Islet precursor cell (in vitro differentiated cells): ENCODE measurements around the gene ATP10B.
A peak's percentile ranks its signal among the peaks of the same experiment; 100 is the strongest.
"Not testable (repeated sequence)": the region's sequence is repeated elsewhere in the genome, so short reads cannot be mapped to it uniquely, and the experiment has no call there.

Source experiments
- DNase-seq: peaks from one replicate; pipeline ENCODE4 v3.0.0-alpha.2; 2018

ATP10B gene, protein sequence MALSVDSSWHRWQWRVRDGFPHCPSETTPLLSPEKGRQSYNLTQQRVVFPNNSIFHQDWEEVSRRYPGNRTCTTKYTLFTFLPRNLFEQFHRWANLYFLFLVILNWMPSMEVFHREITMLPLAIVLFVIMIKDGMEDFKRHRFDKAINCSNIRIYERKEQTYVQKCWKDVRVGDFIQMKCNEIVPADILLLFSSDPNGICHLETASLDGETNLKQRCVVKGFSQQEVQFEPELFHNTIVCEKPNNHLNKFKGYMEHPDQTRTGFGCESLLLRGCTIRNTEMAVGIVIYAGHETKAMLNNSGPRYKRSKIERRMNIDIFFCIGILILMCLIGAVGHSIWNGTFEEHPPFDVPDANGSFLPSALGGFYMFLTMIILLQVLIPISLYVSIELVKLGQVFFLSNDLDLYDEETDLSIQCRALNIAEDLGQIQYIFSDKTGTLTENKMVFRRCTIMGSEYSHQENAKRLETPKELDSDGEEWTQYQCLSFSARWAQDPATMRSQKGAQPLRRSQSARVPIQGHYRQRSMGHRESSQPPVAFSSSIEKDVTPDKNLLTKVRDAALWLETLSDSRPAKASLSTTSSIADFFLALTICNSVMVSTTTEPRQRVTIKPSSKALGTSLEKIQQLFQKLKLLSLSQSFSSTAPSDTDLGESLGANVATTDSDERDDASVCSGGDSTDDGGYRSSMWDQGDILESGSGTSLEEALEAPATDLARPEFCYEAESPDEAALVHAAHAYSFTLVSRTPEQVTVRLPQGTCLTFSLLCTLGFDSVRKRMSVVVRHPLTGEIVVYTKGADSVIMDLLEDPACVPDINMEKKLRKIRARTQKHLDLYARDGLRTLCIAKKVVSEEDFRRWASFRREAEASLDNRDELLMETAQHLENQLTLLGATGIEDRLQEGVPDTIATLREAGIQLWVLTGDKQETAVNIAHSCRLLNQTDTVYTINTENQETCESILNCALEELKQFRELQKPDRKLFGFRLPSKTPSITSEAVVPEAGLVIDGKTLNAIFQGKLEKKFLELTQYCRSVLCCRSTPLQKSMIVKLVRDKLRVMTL (N-terminal part only)

DNA sequence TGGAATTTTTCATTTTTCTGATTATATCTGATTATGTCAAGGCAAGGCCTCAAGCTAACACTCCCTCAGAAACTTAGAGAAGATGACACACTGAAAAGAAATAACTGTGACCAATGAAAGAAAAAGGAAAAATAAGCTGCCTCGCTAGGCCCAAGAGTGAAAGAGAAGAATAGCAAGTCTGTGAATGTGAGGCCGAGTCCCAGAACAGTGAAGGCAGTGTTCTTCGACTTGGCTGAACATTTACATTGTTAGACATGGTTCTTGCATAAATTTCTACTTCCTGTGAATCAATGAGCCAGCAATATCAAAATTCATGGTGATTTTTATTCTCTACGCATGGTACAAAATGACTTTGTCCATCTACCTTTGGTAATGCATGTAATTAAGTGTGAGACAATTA is at the start of gene ATP10B:
TSS of gene ATP10B (minus strand) at position 163 of the 400 bp plus-strand sequence. CDS start 164,137 bp downstream, outside the sequence.
- no peak for DNase-seq

DNA sequence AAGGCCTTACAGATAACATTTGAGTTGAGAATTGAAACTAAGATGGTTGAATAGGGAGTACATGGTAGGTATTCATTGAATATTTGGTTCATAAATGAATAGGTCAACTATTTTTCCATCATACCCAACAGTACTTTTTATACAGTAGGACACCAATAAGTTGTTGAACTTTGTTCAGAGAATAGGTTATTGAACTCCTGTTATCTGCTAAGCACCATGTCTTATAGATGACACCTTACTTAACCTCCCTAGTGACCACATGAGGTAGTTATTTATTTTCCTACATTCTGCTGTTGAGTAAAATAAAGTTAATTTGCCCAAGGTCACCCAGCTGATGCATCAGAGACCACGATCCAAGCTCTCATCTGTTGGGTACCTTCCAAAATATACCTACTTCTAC is 49.6 kb upstream of the ATP10B start:
- no peak for DNase-seq

DNA sequence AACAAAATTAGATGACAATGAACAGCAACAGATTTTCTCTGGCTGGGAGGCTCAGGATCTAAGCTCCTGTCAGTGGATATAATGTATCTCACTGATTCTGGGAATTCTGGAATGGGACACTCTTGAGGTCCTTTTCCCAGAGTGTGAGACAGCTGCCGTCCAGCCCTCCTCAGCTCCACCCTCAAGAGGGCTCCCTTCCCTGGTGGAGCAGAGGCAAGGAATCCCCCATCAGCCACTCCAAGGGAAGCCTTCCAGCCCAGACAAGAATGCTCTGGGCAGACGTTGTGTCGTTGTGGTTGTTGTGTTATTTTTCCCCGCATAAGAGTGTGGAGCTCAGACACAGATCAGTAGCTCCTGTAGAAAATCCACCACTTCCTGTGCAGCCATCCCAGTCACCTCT is 47.7 kb upstream of the ATP10B start:
- peak; percentile 66 for DNase-seq

DNA sequence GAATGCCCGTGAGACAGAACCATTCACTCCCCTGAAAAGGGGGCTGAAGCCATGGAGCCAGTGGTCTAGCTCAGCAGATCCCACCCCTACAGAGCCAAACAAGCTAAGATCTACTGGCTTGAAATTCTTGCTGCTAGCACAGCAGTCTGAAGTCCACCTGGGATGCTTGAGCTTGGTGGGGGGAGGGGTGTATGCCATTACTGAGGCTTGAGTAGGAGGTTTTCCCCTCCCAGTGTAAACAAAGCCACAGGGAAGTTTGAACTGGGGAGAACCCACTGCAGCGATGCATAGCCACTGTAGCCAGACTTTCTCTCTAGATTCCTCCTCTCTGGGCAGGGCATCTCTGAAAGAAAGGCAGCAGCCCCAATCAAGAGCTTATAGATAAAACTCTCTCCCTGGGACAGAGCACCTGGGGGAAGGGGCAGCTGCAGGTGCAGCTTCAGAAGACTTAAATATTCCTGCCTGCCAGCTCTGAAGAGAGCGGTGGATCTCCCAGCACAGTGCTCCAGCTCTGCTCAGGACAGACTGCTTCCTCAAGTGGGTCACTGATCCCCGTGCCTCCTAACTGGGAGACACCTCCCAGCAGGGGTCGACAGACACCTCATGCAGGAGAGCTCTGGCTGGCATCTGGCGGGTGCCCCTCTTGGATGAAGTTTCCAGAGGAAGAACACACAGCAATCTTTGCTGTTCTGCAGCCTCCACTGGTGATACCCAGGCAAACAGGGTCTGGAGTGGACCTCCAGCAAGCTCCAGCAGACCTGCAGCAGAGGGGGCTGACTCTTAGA is 41.4 kb upstream of the ATP10B start:
- DNase-seq: not testable (repeated sequence)

DNA sequence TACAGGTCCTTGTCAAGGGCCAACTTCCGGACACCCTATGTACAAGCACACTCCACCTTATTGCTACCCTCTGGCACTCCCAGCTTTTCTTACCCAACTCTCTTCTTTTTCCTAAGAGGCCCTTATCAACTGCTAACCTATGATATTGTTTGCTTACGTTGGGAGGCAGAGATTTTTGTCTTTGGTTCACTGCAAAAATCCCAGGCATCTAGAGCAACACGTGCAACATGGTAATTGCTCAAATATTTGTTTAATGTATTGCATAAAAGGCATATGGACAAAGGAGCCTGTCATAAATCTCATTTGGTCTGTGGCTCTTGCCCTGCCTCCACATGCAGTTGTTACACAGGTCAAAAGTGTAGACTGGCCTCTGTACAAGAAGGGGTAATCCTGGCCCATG is 35.8 kb upstream of the ATP10B start:
- DNase-seq: no peak

DNA sequence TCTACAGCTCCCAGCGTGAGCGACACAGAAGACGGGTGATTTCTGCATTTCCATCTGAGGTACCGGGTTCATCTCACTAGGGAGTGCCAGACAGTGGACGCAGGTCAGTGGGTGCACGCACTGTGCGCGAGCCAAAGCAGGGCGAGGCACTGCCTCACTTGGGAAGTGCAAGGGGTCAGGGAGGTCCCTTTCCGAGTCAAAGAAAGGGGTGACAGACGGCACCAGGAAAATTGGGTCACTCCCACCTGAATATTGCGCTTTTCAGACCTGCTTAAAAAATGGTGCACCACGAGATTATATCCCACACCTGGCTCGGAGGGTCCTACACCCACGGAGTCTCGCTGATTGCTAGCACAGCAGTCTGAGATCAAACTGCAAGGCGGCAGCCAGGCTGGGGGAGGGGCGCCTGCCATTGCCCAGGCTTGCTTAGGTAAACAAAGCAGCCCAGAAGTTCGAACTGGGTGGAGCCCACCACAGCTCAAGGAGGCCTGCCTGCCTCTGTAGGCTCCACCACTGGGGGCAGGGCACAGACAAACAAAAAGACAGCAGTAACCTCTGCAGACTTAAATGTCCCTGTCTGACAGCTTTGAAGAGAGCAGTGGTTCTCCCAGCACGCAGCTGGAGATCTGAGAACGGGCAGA is 21.7 kb upstream of the ATP10B start:
- not testable (repeated sequence) for DNase-seq

DNA sequence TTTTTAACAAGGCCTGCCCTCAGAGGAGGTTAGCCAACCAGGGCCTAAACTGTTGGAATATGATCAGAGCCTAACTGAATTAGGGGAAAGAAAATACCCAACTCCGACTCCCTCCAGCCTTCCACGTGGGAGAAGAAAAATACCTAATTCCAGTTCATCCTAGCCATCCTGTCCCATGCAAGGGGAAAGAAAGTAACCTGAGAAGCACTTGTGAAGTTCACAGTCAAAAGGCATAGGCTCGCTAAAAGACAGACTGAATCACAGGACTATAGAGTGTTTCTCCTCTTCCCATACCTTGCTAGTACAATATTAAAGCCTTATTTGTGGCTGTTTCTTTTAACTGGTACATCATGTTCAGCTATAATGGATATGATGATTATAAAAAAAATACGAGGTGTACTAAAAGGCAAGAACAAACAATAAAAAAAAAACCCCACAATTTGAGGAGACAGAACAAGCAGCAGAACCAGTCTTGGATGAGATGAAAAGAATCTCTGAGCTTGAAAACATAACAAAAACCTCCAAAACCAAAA is 18.0 kb upstream of the ATP10B start:
- no peak for DNase-seq

DNA sequence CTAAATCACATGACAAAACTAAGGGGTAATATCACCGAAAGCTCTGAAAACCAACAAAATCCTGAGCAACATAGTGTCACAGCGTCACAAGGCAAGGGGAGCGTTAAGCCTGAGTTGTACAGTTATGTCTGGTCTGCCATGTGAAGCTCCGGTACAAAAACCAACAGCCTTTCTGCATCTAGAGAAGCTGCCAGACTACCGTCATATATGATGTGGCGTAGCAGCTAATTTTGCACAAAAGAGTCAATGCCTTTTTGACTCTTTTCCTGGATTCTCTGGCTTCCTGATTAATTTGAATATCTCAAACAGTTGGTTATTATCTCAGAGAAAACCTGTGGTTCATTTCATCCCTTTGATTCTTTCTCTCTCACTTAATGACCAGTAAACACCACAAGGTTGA is 16.0 kb upstream of the ATP10B start:
- DNase-seq: no peak

DNA sequence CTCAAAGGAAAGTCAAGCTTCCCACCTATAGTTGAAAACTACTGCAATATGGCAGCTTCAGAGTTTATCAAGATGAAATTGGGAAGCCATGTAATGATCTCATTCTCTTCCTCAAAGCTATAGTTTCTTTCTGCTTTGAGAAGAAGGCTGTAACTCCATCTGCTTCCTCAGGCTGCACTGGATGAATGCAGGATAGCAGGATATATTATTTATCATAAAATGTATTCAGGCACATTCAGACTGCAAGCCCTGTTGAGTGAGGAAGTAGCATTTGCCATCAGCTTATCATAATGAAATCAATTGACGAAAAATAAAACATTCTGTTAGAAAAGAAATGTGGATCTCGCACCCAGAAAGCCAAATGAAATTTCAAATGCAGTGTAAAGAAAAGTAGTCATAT is 560 bp downstream of the ATP10B start:
- DNase-seq: no peak

DNA sequence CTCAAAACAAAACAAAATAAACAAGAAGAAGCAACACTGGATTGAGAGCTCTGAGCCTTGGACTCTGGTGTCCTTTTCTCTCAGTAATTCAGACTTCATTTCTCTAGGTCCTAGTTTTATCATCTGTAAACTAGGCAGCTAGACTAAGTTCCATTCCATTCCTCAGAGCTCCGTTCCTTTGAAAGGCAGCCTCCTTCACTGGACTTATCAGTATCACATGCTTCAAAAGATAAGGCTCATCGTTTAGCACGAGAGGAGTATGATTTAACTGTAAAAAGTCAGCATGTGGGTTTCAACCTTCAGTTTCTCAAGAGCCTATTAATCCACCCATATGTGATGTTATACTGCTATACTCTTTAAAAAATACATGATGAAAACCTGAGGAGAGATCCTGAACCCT is 1.6 kb downstream of the ATP10B start:
- no peak for DNase-seq

DNA sequence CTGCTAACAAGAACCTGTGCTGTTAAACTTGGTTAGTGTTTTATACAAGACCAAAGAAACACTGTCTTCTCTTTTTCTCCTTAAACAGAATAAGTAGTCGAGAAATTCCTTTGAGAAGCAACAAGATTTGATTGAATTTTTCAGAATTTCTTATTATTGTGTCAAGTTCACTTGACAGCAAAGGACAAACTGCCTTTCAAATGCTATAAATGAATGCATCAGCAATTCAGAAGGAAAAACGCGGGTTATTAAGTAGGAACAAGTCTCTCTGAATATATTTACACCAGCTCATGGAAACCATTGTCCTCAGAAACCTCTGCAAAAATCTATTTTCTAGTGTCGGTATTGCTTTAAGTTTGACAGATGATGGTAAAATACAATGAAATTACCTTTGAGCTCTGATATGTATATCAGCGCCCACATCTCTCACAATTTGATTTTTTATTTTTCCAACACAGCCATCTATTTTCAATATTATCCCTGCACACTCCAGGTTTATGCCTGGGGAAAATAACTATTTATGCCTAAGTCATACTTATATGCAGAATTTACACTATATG is 4.4 kb downstream of the ATP10B start:
- DNase-seq: no peak

DNA sequence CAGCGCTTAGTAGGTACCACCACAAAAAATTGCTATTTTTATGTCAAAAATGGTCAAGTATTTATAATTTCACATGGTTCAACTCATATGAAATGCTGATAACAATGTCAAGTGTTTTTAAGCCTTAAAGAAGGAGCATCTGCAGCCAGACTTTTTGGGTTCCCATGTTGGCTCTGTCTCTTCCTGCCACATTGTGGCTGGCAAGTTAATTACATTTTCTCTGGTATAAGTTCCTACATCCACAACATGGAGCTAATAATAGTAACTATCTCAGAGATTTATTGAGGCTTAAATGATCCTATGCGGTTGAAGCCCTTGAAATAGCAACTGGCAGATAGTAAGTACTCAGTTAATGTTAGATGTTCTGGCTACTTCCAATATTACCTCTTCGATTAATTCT is 5.4 kb downstream of the ATP10B start:
- DNase-seq: no peak

DNA sequence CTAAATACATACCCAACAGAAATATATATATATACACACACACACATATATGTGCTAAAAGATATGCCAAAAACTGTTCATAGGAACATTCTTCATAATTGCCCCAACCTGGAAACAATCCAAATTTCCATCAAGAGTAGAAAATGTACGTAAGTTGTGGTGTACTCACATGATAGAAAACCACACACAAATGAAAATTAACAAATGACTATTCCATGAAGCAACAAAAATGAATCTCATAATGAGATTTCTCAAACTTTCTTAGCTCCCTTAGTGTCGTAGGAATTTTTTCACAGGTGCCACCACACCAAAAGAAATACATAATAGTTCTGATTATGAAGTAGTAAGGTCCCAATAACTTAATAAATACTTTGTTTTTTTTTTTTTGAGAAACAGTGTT is 7.8 kb downstream of the ATP10B start:
- DNase-seq: no peak

DNA sequence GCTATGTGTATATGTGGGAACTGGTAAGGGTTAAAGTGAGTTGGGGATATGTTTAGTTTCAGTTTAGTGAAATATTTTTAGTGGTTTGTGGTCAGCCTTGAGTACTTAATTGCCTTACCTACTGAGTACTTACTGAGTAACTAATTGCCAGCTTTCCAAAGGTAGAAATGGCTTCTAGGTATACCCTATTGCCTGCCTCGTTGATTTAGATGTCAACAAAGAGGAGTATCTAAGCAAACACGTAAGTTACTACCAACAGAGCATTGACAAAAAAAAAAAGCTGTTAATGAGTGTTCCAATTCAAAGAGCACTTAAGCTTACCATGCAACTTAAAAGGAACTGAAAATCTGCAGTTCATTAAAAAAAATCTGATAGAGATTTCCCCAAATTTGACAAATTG is 8.8 kb downstream of the ATP10B start:
- DNase-seq: no peak

DNA sequence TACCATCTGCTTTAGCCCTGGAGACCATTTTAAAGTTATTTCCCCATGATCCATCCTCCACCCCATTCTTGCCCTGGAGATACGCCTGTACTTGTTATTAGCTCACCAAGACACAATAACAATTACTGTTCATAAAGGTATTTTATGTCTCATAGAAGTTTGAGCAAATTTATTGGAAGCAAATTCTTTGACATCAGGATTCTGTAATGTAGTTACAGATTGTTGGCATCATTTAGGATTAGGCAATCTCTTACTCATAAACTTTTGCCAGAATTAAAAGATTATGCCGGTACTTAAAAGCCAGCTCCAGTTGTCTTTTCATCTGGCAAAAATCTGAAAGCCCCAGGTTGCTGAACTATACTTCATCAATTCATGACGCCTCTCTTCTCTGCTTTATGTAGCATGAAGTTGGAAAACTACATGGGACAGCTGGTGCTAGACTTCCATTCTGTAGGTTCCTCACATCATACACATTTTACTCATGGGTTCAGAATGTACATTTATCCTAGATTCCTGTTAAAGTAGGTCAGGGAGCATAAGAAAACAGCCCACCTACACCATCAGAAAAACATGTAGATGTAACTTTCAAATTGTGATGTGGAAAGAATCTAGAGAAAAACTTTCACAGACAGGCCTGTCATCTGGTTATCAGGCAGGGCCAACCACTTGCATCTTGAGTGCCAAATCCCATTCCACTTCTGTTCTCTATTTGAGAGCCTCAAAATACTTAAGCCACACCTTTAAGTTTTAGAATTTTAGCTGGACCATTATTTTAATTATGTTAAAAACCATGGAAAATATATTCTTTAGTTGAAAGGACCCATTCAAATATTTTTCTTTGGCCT is 14.0 kb downstream of the ATP10B start:
- no peak for DNase-seq

DNA sequence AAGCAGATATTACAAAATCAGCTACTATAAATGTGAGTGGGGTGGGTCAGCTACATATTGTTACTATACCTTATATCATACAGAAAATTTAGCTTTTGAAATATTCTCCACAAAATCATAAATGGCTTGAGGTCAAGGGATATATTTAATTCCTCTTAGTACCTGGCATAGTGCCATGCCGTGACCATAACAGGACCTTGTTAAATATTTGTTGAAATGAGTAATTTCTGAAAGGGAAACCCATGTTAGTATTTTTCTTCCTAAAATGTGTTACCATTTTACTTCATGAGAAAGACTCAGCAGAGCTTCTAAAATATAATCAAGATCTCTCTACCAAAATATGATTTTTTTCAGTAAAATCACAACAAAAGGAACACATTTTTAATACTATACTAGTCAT is 14.8 kb downstream of the ATP10B start:
- DNase-seq: no peak

DNA sequence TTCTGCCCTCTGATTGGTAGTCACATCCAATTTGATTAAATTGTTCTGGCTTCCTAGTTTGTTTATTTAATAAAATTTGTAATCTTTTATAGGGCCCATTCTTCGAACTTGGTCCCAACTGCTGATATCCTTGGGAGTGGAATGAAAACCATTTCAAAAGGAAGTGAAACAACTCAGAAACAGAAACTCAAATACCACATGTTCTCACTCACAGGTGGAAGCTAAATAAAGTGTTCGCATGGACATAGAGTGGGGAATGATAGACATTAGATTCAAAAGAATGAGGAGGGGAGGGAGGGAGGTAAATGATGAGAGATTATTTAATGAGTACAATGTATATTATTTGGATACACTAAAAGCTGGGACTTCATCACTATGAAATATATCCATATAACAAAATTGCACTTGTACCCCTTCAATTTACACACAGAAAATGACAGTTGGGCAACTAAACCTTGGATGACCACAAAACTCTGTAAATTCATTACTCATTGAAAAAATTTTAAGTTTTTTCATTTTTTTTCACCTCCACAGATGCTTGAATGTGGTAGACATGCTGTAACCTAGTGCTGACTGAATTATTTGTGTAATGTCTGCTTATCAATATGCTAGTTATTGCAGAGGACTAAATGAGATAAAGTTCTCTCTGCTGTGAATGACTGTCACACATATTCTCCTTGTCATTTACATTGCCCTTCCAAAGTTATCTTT is 16.0 kb downstream of the ATP10B start:
- DNase-seq: no peak

DNA sequence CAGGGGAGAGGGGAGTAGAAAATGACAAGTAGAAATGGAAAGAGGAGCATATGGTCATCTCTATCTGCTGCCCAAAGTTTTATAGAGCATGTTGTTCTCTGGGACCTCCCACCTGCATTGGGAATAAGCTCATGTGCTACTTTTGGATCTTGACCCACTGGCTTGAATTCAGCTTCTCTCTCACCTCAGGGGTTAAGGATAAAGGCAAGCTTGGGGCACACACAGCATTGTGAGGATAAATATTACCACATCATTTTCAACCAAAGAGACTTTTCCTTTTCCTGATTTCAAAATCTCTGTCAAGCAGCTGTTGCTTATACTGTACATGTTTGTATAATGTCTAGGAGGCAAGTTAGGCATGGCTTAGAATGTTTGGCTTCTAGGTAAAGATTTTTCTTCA is 16.6 kb downstream of the ATP10B start:
- DNase-seq: no peak

DNA sequence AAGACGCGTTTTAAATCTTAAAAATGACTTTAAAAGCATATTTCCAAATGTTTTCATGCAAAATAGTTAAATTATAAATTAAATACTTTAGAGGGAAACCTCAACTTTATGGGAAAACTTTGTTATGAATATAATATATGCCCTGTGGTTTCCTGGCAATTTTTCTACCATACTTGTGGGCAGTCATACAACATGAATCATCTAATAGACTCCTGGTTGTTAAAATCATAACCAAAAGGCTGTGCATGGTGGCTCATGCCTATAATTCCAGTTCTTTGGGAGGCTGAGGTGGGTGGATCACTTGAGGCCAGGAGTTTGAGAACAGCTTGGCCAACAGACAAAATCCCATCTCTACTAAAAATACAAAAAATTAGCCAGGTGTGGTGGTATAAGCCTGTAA is 18.2 kb downstream of the ATP10B start:
- DNase-seq: no peak

DNA sequence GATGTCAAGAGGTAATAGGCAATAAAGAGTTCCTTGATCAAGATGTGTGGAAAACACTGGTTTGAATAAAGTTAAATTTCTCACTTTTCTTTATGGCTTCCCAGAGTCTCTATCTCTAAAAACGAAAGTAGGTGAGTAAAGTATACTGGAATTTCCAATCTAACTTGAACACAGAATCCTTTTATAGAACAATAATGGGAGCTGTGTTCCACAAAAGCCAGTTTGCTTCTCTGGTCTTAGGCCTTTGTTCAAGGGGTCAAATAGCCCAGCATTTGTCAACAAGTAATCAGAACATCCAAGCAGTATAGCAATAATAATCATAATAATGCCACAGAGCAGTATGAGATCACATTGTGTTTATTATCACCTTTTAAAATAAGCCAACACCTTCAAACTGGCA is 20.2 kb downstream of the ATP10B start:
- no peak for DNase-seq
